Suprapubic skin (tissue), 4 donors: Measurements from ENCODE around the gene GALNT8.

Source experiments
- EP300 ChIP-seq: sonication (generic); formaldehyde crosslinking; IDR thresholded peaks from one replicate; pipeline ENCODE4 v1.6.1; 2017; ENCODE audit warnings: antibody characterized with exemption
- POLR2A ChIP-seq, 2 donors: fragments of 450-650 bp; IDR thresholded peaks; one replicate each; pipeline ENCODE4 v1.6.1; 2017; ENCODE audit warnings: antibody characterized with exemption in 2 of 2, mild to moderate bottlenecking in 2 of 2, moderate library complexity in 2 of 2
- POLR2AphosphoS5 ChIP-seq, 3 donors: sonication (generic); formaldehyde crosslinking; IDR thresholded peaks; one replicate each; pipeline ENCODE4 v1.6.1; 2017; ENCODE audit warnings: antibody characterized with exemption in 3 of 3
- TF ChIP-seq, protein P1 (sequence below), 2 donors: fragments of 200-600 bp in 1 of 2; fragments of 450-650 bp in 1 of 2; sonication (generic) in 1 of 2; IDR thresholded peaks; one replicate each; pipeline ENCODE4 v1.5.1; 2016 to 2019; ENCODE audit warnings: antibody characterized with exemption in 2 of 2, mild to moderate bottlenecking in 1 of 2, moderate library complexity in 1 of 2

DNA sequence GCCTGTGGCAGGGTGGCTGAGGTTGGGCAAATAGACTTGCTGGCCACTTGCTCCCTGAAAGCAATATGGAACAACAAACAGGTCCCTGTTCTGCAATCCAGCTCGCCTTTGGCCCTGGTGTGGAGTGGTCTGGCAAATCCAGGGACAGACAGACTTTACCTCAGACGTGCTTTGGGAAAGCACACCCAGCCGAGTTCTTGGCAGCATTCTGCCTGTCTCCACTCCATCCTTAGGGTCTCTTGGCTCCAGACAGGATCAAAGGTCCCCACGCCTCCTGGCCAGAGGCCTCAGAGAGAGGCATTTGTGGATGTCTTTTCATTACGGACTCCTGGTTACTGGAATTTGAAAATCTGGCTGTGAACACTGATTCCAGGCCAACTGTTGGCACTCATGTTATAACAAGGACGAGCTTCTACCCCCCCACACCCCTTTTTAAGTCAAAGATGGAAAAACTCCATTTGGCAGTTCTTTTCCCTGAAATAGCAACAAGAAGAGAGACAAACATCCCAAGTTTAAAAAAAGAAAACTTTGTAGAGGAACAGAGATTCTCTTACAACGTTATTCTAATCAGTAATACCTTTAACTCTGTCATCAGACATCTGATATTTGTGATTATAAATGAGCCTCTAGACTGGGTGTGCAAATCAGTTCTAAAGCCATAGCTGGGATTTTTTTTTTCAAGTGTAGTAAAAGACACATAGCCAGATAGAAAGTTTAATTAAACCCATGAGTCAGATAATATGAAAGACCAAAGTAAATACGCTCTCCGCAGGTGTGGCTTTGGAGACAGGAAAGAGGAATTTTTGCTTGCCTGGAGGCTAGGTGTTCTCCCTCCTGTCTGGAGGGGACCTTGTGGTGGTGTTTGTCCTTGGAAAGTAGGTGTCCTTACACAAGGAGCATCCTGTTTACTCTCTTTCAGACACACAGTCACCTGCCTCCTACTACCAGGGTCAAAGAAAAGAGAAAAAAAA, 60.7 kb downstream of the GALNT8 start:
- TF ChIP-seq, protein P1, sequence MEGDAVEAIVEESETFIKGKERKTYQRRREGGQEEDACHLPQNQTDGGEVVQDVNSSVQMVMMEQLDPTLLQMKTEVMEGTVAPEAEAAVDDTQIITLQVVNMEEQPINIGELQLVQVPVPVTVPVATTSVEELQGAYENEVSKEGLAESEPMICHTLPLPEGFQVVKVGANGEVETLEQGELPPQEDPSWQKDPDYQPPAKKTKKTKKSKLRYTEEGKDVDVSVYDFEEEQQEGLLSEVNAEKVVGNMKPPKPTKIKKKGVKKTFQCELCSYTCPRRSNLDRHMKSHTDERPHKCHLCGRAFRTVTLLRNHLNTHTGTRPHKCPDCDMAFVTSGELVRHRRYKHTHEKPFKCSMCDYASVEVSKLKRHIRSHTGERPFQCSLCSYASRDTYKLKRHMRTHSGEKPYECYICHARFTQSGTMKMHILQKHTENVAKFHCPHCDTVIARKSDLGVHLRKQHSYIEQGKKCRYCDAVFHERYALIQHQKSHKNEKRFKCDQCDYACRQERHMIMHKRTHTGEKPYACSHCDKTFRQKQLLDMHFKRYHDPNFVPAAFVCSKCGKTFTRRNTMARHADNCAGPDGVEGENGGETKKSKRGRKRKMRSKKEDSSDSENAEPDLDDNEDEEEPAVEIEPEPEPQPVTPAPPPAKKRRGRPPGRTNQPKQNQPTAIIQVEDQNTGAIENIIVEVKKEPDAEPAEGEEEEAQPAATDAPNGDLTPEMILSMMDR (IDR thresholded peaks at IDR 0.05) = no peak
- TF ChIP-seq EP300 (no peak), POLR2AphosphoS5 (IDR thresholded peaks at IDR 0.05) (no peak), POLR2A (IDR thresholded peaks at IDR 0.05) (no peak)
